Gastrocnemius medialis (tissue), 4 donors: Measurements from ENCODE around the gene TCF12.
"Not testable (repeated sequence)": the region's sequence is repeated elsewhere in the genome, so short reads cannot be mapped to it uniquely, and the experiment has no call there.

Experiments used
- POLR2A ChIP-seq, 2 donors: fragments of 450-650 bp; IDR thresholded peaks; one replicate each; pipeline ENCODE4 v1.6.1; 2017; ENCODE audit warnings: antibody characterized with exemption in 2 of 2, mild to moderate bottlenecking in 2 of 2, moderate library complexity in 2 of 2
- TF ChIP-seq, protein P1 (sequence below), 5 experiments: fragments of 450-650 bp in 3 of 5; fragments of 200-600 bp in 2 of 5; sonication (generic) in 2 of 5; IDR thresholded peaks in 4 of 5; conservative IDR thresholded peaks in 1 of 5; 1 replicate in 4 of 5; 2 replicates in 1 of 5; pipeline ENCODE4 v1.5.1; 2016 to 2019; ENCODE audit warnings: antibody characterized with exemption in 5 of 5, mild to moderate bottlenecking in 3 of 5, moderate library complexity in 3 of 5

GRCh38 chr15:57150866-57151203 is 232.4 kb downstream of the TCF12 start:
- TF ChIP-seq, protein P1, sequence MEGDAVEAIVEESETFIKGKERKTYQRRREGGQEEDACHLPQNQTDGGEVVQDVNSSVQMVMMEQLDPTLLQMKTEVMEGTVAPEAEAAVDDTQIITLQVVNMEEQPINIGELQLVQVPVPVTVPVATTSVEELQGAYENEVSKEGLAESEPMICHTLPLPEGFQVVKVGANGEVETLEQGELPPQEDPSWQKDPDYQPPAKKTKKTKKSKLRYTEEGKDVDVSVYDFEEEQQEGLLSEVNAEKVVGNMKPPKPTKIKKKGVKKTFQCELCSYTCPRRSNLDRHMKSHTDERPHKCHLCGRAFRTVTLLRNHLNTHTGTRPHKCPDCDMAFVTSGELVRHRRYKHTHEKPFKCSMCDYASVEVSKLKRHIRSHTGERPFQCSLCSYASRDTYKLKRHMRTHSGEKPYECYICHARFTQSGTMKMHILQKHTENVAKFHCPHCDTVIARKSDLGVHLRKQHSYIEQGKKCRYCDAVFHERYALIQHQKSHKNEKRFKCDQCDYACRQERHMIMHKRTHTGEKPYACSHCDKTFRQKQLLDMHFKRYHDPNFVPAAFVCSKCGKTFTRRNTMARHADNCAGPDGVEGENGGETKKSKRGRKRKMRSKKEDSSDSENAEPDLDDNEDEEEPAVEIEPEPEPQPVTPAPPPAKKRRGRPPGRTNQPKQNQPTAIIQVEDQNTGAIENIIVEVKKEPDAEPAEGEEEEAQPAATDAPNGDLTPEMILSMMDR (IDR thresholded peaks at IDR 0.05 in 4 of 5, conservative IDR thresholded peaks at IDR 0.05 in 1 of 5): not testable (repeated sequence)
- TF ChIP-seq POLR2A (IDR thresholded peaks at IDR 0.05): not testable (repeated sequence)
